NCI-H2029 (cell line): ENCODE results near the gene SEMA3A.
"Not testable (repeated sequence)": the region's sequence is repeated elsewhere in the genome, so short reads cannot be mapped to it uniquely, and the experiment has no call there.

Experiments used
- DNase-seq: peaks from one replicate; lab custom pipeline; 2025; lab: John Stamatoyannopoulos, UW

The SEMA3A gene

DNA sequence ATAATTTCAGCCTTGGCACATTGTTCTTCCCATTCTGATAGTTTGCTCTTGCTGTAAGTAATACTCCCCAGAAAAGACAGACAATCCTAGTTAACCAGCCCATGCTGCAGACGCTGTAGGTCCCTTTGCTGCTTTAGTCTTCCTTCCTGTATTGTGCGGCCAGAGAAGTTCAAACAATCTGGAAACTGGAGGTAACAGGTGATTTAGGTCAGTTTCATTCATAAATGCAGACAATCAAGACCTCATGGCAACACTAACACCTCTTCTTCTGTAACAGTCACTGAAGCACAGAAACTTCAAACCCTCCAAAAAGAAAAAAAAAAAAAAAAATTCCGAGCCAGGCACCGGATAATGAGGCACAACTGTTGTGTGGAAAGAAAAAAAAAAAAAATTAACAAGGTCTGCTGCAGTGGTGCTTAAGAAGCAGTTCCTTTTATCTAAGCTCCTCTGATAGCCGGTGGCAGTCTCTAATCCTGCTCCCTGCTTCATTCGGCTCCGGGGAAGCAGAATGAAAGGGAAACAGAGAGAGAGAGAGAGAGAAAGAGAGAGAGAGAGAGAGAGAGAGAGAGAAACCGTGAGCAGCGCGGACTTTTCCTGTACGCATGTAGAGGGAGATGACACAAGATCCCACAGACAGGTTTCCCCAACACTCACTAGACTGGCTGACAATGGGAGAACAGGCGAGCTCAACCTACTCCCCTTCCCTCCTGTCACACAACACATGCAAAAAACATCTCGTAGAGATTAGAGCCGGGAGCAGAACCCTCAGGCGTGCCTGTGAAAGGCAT lies at the start of gene SEMA3A:
TSS of gene SEMA3A (minus strand) at position 306 of the 788 bp plus-strand sequence. CDS start at position 103, 203 bp downstream.
- DNase-seq, result no peak

DNA sequence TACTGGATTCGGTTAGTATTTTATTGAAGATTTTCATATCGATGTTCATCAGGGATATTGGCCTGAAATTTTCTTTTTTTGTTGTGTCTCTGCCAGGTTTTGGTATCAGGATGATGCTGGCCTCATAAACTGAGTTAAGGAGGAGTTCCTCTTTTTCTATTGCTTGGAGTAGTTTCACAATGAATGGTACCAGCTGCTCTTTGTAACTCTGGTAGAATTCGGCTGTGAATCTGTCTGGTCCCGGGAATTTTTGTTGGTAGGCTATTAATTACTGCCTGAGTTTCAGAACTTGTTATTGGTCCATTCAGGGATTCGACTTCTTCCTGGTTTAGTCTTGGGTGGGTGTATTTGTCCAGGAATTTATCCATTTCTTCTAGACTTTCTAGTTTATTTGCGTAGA lies 48.4 kb upstream of the SEMA3A start:
- not testable (repeated sequence) for DNase-seq

DNA sequence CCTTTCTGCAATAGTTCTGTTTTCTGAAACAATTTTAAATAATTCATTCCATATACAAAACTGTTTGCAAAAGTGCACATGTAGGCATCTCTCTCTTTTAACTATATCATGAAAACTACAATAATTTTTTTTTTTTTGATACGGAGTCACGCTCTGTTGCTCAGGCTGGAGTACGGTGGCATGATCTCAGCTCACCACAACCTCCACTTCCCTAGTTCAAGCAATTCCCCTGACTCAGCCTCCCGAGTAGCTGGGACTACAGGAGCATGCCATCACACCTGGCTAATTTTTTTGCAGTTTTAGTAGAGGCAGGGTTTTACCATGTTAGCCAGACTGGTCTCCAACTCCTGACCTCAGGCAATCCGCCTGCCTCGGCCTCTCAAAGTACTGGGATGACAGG lies 44.0 kb upstream of the SEMA3A start:
- no peak for DNase-seq

DNA sequence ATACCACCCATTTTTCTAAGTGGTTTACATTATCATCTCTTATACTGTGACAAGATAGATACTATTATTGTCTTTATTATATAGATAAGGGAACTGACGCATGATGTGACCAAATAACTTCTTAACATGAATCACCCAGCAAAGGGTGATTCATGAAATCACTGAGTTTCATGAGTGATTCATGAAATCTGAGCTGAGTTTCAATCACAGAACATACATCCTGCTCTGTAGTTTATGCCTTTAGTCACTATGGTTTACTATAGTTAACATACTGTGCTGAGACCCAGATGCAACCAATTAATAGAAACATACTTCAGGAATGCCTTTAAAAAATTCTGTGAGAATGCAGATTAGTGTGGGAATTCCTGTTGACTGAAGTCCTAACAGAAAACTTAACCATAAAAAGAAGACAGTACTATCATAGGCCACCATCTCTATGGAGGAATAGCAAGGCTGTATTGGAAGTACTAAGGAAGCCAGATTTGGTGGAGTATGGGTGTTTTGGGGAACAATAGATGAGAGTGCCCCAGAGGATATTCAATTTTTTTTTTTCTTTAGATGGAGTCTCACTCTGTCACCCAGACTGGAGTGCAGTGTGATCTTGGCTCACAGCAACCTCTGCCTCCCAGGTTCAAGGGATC lies 43.1 kb upstream of the SEMA3A start:
- DNase-seq, result no peak

DNA sequence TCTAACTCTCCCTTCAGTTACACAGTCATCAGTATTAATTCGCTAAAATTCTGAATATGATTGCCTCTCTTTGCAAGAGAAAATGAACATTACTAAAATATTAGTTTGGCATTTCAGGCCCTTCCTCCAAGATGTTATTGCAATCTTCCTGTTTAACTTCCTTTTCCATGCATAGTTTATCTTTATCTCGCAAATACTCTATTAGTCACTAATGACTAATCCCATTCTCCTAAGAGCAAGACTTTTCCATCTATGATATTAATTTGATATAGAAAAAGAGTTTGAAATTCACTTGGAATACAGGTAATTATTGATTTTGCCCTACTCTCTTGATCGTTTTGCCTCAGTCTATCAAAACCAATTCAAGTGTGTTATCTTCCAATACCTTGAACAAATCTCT lies 41.8 kb upstream of the SEMA3A start:
- DNase-seq, result no peak

DNA sequence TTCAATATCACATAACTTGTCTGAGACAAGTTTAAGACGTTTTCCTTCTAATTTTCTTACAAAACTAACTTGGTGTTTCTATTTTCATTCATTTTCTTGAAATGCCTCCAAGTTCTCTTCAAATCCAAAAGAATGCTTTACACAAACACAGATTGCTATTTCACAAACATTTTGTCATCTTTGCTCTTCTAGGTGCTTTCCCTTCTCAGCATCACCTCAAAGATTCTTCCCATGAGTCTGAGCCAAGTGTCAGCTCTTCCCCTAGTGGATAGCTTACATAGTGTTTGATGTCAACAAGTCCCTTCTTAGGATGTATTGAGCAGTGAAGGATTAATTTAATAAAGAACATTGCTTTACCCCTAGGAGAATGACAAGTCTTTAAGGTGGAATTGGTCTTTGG lies 38.1 kb upstream of the SEMA3A start:
- no peak for DNase-seq

DNA sequence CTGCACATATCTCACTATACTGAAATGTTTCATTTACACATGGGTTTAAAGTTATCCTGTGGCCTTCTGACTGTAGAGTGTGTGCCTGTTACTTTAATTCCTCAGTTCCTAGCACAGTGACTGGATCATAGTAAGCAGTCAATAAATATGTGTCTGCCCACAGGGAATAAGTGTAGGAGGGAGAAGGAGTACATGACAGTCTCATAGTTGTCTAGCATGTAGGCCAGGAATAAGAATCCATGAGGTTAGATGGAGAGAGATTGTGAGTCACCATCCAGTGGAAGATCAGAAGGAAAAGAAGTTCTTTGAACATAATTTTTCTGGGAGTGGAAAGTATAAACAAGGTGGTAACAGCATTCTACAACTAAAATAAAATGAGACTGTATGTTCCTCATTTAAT lies 36.6 kb upstream of the SEMA3A start:
- DNase-seq, result no peak

DNA sequence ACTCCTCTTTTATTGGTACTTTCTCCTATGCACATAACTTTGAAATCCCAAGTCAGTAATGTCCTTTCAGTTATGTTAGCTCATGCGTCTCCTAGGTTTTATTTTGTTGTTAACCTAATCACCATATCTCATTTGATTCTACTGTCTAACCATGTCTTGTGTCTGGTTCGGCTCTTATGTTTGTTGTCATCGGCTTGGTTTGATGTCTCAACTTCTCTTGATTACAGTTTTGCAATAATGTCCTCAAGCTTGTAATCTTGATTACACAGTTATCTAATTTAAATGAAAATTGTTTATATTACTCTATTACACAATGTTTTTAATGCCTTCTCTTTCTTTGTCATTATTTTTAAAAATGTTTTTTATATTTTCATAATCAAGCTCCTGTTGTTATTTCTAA lies 35.9 kb upstream of the SEMA3A start:
- no peak for DNase-seq

DNA sequence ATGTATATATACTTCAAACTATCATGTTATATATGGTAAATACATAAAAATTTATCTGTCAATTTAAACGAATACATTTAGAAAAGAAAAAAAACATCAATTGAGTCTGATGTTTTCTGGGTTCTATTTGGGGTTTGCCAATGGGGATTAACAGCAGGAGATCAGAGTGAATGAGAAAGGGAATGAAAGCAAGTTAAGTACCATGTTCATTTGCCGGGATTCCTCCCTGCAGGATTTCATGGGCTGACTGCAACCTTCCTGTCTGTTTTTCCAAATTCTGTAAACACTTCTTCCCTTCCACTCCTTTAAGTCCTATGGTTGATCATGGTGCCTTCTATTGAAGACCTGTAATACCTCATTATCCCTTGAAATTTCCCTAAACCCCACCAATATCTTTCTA lies 33.9 kb upstream of the SEMA3A start:
- DNase-seq, result no peak

DNA sequence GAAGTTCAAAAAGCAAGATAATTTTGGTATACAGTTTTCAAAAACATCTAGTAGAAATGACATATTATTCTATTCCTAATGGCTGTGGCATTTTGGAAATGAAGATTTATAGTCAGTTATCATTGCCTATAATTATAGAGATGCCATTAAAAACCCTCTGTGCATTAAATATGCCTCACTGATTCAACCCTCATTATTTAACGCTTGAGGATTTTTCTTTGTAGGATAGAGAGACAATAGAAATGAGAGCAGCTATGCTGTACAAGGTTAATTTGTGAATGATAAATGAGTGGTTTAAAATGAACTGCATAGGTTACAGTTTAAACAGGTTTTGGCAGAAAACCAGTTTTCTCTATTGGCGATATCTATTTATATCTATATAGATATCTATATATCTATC lies 32.2 kb upstream of the SEMA3A start:
- no peak for DNase-seq

DNA sequence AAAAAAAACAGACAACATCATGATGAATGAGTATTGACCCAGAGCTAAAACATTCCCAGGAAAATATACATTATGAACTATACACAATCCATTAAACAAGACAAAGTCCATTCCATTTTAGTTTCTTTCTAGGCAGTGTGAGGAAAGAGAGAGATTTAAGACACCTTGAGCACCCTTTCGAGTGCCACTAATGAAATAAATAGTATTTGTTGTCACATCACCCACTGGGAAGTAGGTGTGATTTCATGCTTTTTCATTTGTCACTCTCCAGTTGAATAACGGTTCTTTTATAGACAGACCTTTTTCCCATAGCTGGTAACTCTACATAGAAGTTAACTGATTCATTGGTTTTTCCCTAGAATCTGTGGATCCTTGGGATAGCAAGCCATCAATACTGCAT lies 29.9 kb upstream of the SEMA3A start:
- no peak for DNase-seq

DNA sequence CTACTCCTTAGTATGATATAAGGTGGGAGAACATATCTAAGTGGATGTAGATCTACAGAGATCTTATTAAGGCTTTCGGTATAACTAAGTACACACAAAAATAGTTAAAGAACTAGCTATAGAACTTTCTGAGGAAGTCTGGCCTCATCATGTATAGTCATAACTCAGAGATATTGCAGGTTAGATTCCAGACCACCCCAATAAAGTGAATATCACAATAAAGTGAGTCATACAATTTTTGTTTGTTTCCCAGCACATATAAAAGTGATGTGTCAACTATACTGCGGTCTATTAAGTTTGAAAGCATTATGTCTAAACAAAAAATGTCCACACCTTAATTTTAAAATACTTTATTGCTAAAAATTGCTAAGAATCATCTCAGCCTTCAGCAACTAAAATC lies 24.7 kb upstream of the SEMA3A start:
- no peak for DNase-seq

DNA sequence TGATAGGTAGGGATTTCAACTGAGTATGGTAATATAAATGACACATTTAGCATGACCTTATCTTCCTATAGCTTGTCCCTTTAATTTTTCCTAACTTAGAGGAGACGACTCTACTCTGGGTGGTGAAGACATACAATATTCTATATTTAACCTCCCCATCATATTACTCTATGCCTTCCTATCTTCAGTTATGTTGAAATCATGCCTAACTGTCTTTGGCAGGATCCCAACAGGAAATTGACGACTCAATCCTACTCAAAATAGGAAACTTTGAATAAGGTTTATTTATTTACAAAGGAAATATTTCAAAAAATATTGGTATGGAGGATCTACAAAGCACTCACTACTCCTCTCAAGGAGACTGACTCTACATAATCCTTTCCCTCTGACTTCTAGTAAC lies 24.1 kb upstream of the SEMA3A start:
- no peak for DNase-seq

DNA sequence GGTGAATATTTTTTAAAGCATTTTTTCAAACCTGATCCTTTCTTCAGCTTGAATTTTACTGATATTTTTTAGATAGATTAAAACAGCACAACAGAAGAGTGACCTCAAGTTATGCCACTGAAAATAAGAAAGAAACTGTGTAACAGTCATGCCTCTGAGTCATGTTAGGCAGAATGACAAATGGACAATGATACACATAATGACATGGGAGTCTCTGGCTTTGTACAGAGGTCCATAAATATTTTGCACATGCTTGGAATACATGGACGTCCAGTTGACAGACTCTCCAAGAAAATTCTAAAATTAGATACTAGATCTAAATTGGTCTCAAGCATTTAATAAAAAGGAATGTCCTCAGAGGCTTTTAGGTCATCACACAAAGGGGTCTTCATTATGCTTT lies 21.9 kb upstream of the SEMA3A start:
- no peak for DNase-seq

DNA sequence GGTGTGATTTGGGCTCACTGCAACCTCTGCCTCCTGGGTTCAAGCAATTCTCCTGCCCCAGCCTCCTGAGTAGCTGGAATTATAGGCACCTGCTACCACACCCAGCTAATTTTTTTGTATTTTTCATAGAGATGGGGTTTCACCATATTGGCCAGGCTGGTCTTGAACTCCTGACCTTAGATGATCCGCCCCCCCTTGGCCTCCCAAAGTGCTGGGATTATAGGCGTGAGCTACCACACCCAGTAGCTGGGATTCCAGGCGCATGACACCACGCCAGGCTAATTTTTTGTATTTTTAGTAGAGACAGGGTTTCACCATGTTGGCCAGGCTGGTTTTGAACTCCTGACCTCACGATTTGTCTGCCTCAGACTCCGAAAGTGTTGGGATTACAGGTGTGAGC lies 20.2 kb upstream of the SEMA3A start:
- not testable (repeated sequence) for DNase-seq

DNA sequence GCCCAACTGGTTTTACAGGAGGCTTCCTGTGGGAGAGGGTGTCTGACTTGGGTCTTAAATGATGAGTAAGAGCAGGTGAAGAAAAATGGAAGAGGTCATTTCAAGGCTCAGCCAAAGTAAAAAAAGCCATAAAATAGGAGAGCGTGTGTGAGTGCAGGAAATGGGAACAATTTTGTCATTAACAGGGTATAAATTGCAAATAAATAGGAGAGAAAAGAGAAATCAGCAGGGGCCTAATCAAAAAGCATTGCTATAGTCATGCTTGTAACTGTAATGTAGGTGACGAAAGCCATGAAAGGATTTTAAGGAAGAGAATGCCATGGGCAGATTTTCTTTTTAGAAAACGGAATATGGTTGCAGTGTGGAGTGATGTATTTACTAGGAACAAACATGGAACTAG lies 15.7 kb upstream of the SEMA3A start:
- DNase-seq, result no peak

DNA sequence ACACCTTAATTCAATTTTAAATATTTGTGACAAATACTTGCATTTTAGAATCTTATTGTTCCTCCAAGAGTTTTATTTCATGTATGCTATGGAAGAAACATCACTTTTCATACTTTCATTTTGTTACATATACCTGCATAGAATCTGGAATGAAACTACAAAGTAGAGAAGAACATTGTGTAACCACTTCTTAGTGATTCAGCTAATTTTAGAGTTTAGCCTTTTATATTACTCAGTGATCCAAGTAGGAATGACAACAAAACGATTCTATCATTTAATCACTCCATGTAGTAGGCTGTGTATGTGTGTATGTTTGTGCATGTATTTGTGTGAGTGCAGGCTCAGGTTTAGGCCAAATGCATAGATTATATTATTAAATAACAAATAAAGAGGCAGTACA lies 14.4 kb upstream of the SEMA3A start:
- no peak for DNase-seq

DNA sequence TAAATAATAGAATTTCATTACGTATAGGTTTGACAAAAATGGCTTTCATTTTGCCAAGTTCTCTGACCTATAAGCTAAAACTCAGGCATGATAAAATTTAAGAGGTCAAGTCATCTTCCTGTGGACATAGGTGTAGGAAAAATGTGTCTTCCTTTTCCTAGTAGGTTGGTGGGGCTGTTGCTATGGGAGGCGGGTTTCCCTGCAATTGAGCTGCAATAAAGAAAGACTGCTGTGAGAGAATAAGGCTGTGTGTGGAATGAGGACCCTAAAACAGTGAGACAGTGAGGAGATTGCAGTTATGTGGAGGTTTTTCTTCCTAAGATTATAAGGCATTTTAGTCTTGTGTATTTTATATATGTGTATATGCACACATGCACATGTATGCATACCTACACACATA lies 13.0 kb upstream of the SEMA3A start:
- DNase-seq, result no peak

DNA sequence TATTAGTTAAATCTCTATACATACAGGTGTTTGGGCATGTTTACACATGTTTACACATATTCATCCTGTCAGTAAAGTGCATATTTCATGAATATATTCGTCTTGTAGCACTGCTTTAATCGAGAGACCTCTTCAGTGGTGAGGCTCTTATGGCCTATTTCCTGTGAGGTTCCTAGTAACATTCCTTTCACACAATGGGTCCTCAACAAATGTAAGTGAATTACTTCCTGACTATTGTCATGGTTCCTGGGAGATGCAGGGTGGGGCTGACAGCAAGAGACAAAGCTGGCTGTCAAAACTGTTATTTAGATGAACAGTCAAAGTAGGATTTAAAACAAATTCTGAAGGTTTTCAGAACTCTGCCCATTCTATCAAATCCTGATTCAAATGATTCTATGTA lies 12.4 kb upstream of the SEMA3A start:
- DNase-seq, result no peak

DNA sequence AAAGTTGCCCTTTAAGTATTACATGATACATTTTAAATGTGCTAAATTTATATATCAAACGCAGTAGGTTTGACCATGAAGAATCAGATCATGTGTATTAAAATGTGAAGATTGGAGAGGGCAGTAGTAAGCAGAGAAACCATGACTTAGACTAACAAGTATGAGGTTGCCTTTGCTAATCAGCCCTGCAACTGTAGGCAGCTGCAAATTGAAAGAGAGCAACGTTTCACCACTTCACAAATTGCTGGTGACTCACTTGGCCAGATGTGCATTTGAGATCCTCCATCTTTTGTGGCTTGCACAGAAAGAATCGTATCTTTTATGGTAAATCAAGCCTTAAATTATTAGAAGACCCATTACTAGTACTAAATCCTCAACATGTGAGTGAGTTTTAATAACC lies 10.1 kb upstream of the SEMA3A start:
- no peak for DNase-seq

DNA sequence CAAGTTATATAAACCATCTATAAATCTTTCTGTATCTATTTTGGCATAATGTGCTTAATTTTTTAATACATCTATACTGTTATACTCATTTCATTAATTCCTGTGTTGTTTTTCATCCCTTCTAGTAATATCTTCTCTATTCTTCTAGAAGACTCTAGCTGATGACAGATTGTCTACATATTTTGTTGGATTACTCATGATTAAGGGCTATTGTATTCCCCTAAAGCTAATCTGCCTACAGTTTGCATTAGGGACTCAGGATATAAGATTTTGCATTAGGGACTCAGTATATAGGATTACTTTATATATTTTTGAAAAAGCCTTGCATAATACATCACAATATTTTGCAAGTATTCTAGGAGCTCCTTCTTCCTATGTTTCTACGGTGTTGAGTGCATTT lies 8.3 kb upstream of the SEMA3A start:
- no peak for DNase-seq

DNA sequence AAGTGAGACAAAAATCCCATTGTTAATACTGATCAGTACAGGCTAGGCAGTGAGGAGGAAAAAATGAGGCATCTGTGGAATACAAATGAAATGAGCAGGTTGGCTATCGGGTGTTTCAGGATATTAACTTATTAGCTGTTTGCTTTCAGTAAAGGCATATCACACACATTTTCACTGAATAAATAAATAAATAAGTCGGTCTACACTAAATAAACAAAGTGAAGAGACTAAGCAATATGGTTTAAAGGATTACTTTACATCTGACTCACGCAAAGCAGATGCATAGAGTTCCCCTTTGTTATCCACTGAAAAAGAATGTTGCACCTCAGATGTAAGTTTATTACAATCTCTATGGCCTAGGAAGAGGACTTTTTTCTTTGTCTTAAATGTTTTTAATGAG lies 6.3 kb upstream of the SEMA3A start:
- DNase-seq, result no peak

DNA sequence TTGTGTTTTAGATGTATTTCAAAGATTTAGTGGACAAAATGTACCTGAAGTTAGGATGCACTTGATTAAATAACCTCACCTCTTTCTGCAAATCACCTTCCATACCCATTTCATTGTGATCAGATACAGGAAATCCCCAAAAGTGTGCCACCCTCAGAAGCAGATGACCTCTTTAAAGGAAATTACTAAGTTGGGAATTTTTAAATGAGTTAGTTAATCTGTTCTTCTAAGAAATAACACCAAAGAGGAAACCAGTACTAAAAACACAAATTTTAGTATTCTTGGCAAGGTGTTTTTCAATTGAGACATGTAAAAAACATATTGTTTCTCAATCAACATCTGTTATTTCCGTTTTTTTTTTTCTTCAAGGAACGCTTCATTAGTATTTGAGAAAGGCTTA lies 4.6 kb upstream of the SEMA3A start:
- DNase-seq, result no peak

DNA sequence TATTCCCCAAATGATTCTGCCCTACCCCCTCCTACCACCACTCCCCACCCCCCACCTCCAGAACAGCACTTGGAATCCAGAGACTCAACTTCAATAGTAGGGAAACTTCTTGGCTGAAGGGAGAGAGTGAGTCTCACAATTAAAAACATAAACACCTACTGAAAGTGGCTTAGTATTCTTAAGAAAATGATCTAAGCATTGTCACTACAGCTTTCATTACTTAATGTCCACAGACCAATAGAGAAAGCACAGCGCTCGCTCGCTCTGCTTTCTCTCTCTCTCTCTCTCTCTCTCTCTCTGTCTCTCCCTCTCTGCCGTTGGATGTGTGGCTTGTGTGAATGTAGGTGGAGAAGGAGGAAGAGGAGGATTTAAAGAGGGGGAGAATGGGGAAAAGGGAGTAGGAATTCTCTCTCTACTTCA lies 1.5 kb upstream of the SEMA3A start:
- no peak for DNase-seq
